C4-2B (cell line): ENCODE results near the gene BRD1.

Experiments used
- H3K27ac ChIP-seq: fragments of 450-650 bp; 2 replicates; pipeline ENCODE4 v1.5.1; 2017
- ZFX ChIP-seq: fragments of 450-650 bp; IDR thresholded peaks from 2 replicates; pipeline ENCODE4 v1.6.1; 2017
- TF ChIP-seq, protein P1 (sequence below): fragments of 450-650 bp; conservative IDR thresholded peaks from 2 replicates; pipeline ENCODE4 v1.5.1; 2017; ENCODE audit warnings: mild to moderate bottlenecking

The BRD1 gene

DNA sequence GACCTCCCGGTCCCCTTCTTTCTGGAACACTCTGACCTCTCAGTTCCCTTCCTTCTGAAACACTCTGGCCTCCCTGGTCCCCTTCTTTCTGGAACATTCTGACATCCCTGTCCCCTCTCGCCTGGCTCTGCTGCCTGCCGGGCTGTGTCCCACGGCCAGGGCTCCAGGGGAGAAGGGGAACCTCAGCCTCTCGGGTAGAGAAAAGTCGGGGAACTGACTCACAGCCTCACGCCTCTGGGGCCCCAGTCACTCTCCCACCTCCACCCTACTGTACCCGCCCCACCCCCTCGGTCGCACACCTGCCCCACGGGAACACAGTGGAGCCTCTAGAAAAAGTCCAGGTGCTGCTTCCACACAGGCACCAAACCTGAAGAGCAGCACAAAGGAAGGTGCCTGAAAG, 93.3 kb downstream of the BRD1 start:
- no peak for TF ChIP-seq ZFX
- TF ChIP-seq, protein P1, sequence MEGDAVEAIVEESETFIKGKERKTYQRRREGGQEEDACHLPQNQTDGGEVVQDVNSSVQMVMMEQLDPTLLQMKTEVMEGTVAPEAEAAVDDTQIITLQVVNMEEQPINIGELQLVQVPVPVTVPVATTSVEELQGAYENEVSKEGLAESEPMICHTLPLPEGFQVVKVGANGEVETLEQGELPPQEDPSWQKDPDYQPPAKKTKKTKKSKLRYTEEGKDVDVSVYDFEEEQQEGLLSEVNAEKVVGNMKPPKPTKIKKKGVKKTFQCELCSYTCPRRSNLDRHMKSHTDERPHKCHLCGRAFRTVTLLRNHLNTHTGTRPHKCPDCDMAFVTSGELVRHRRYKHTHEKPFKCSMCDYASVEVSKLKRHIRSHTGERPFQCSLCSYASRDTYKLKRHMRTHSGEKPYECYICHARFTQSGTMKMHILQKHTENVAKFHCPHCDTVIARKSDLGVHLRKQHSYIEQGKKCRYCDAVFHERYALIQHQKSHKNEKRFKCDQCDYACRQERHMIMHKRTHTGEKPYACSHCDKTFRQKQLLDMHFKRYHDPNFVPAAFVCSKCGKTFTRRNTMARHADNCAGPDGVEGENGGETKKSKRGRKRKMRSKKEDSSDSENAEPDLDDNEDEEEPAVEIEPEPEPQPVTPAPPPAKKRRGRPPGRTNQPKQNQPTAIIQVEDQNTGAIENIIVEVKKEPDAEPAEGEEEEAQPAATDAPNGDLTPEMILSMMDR: no peak
- no peak overlapping the region for H3K27ac ChIP-seq

DNA sequence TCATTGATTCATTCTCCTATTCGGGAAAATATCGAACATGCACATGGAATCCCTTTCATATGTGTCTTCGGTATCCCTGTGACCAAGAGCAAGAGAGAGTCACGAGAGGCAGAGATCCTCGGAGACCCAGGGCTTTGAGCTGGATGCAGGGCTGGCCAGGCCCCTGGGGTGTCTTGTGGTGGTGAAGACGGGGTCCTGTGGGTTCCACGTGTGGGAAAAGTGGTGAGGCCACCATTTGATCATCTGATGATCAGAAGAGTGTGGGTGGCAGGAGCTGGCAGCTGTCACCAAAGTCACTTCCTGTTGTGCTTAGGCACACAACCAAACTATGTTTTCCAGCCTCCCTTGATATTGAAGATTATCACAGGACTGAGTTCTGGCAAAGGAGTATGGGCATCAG, 94.0 kb downstream of the BRD1 start:
- TF ChIP-seq ZFX: no peak
- TF ChIP-seq, protein P1: no peak
- H3K27ac ChIP-seq: no peak overlapping the region

DNA sequence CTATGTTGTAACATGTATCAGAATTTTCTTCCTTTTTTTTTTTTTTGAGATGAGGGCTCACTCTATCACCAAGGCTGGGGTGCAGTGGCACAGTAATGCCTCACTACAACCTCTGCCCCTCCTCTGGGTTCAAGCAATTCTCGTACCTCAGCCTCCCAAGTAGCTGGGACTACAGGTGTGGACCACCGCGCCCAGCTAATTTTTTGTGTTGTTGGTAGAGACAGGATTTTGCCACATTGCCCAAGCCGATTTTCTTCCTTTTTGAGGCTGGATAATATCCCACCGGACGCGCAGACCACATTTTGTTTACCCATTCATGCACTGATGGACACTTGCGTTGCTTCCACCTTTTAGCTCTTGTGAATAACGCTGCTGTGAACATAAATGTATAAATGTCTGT, 97.0 kb downstream of the BRD1 start:
- H3K27ac ChIP-seq: no peak overlapping the region
- TF ChIP-seq ZFX: no peak
- TF ChIP-seq, protein P1: no peak

DNA sequence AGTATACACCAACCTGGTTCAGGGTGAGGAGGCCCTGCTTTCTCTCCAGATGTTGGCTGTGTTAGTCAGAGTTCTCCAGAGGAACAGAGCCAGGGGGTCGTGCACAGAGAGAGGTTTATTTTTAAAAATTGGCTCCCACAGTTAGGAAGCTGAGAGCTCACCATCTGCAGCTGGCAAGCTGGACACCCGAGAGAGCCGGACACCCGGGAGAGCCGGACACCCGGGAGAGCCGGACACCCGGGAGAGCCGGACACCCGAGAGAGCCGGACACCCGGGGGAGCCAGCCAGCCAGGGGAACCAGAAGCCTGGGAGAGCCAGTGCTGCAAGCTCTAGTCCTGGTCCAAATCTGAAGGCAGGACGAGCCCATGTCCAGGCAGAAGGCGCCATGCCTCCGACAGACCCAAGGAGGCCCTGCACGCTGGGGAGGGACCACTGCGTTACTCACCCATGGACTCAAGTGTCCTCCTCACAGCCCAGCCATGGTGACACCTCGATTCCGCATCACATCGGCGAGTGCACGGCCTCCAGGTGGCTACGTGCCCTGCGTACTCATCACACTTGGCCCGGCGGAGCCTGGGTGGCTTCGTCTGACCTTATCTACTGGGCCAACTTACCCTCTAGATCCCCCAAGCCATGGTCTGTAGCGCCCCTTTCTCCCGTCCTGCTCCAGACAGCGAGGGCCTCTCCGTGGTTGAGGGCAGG, 99.0 kb downstream of the BRD1 start:
- TF ChIP-seq, protein P1: no peak
- TF ChIP-seq ZFX: no peak
- no peak overlapping the region for H3K27ac ChIP-seq

DNA sequence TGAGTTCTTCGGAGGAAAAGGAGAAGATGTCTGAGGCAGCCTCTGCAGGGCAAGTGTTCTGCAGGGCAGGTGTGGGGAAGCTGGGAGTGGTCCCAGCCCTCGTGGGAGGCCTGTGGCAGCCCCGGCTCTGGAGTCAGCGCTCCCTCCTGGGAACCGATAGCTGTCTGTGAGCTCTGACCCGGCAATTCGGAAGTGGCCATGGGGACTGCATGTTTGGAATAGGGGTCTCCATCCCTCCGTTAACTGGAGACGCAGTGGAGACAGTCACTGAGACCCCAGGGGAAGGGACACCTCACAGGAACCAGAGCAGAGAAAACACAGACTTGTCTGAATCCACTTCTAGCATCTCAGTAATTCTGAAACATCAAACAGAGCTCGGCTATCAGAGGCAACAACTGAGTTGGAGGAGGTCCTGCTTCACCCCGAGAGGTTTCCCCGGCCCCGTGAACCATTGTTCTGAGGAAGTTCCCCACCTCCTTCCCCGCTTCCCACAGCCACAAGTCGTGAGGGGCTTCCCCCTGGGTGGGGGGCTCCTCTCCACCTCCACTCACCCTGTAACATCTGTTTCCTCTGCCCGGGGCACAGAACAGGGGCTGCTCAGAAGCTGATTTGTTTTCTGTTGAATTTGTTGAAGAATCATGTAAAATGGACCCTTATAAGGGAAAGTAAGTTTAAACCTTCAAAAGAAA, 99.6 kb downstream of the BRD1 start:
- no peak overlapping the region for H3K27ac ChIP-seq
- TF ChIP-seq, protein P1: no peak
- TF ChIP-seq ZFX: no peak

DNA sequence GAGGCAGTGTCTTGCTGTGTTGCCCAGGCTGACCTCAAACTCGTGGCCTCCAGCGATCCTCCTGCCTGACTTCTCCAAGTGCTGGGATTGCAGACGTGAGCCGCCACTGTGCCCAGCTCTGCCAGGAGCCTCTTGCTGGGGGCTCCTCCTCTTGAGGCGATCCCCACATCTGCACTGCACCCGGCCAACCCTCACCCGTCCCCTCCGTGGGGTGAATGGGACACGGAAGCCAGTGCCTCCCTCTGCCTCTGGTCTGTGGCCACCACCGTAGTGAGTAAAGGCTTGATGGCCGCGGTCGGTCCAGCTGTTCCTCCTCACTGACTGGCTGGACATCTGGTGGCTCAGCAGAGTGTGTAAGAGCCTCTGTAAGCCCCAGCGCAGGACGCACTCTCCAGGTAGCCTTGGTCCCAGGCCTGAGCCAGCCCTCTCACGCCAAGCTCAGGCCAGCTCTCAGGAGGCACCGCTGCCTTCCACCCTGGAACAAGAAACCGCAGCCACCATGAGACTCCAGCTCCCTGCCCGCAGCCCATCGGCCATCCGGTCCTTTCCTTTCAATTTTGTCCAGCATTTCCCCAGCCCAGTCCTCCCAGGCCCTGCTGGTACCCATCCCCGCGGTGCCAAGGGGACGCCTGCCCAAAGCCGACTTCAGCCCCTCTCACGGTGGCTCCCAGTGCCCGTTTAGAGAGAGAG, 100.3 kb downstream of the BRD1 start:
- no peak for TF ChIP-seq ZFX
- TF ChIP-seq, protein P1: no peak
- no peak overlapping the region for H3K27ac ChIP-seq

DNA sequence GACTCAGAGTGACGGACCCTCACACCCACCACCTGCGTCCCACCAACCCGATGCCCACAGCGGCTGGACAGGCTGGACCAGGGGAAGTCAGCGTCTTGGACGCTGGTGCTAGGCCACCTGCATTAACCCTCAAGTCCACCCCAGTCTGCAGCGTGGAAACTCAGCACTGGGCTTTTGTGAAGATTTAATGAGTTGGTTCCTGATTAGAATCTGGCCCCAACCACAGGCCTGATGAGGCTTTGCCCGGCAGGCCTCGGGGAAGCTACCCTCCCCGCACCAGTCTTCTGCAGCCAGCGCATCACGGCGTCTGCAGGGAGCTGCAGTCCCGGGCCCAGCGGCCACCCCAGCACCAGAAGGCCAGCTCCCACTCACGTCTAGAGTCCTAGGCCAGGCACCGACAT, 101.0 kb downstream of the BRD1 start:
- no peak overlapping the region for H3K27ac ChIP-seq
- TF ChIP-seq ZFX: no peak
- TF ChIP-seq, protein P1: no peak
